ENCODE results near the gene ZNF70.

GRCh38 chr22:23695141-23695540, 55.8 kb downstream of the ZNF70 start:
- TF ChIP-seq, protein P1, sequence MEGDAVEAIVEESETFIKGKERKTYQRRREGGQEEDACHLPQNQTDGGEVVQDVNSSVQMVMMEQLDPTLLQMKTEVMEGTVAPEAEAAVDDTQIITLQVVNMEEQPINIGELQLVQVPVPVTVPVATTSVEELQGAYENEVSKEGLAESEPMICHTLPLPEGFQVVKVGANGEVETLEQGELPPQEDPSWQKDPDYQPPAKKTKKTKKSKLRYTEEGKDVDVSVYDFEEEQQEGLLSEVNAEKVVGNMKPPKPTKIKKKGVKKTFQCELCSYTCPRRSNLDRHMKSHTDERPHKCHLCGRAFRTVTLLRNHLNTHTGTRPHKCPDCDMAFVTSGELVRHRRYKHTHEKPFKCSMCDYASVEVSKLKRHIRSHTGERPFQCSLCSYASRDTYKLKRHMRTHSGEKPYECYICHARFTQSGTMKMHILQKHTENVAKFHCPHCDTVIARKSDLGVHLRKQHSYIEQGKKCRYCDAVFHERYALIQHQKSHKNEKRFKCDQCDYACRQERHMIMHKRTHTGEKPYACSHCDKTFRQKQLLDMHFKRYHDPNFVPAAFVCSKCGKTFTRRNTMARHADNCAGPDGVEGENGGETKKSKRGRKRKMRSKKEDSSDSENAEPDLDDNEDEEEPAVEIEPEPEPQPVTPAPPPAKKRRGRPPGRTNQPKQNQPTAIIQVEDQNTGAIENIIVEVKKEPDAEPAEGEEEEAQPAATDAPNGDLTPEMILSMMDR (IDR thresholded peaks at IDR 0.05; ENCODE audit: low read depth, low read length, poor library complexity, severe bottlenecking), result no peak
- TF ChIP-seq EZH2phosphoT487 (IDR thresholded peaks at IDR 0.05; ENCODE audit: borderline replicate concordance, low read length), result no peak
